Activated CD4-positive, alpha-beta T cell treated with anti-CD3 and anti-CD28 coated beads, Interleukin-2, amount 50 U/mL, for 1 hour (primary cell): ENCODE results near the gene SPECC1L.

Source experiments
- DNase-seq: peaks from one replicate; pipeline ENCODE4 v3.0.0-alpha.2; 2020

SPECC1L gene

DNA sequence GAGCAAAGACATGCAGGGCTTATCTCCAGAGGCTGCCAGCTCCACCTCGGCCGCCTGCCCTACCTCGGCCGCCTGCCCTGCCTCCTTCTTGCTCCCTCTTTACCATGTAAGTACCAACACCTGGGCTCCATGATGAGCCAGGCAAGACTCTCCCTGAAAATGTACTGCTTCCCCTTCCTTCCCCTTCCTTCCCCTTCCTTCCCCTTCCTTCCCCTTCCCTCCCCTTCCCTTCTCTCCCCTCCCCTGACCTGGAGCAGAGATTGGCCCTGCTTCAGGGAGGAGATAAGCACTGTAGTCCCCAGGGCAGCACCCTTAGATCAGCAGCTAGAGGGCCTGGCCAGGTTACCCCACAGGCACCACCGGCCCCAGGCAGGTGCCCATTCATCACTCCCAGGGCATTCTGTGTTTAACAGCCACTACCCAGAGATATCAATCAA, 131.3 kb downstream of the SPECC1L start:
- DNase-seq = no peak

- no peak for DNase-seq
Measured at GRCh38 chr22:24402460-24403192, 132.0 kb downstream of the SPECC1L start.

GRCh38 chr22:24403346-24403745, 132.7 kb downstream of the SPECC1L start:
- DNase-seq = no peak

- DNase-seq = no peak
Measured at GRCh38 chr22:24404561-24405275, 134.1 kb downstream of the SPECC1L start.

DNA sequence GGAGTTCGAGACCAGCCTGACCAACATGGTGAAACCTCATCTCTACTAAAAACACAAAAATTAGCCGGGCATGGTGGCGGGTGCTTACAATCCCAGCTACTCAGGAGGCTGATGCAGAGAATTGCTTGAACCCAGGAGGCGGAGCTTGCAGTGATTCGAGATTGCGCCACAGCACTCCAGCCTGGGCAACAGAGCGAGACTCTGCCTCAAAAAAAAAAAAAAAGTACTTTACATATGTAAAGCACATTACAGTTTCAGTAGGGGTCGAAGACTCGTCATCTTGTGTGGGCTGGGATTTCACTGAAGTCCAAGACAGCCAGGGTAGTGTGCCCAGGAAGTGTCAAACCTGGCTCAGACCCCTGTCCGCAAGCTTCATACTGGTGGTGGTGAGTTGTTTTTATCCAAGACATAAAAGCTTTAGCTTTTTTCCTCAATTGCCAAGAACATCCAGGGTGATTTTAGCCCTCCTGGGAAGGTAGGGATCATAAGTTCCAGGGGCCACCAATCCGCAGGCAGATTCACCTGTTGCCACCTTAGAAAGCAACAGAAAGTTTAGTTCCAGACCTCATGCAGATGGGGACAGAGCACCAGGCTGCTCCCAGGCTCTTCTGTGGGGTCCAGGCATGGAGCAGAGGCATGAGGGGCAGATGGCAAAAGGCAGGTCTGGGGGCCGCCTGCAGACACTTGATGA, 135.1 kb downstream of the SPECC1L start:
- no peak for DNase-seq

- DNase-seq = no peak
Measured at GRCh38 chr22:24406322-24407277, 136.0 kb downstream of the SPECC1L start.

DNA sequence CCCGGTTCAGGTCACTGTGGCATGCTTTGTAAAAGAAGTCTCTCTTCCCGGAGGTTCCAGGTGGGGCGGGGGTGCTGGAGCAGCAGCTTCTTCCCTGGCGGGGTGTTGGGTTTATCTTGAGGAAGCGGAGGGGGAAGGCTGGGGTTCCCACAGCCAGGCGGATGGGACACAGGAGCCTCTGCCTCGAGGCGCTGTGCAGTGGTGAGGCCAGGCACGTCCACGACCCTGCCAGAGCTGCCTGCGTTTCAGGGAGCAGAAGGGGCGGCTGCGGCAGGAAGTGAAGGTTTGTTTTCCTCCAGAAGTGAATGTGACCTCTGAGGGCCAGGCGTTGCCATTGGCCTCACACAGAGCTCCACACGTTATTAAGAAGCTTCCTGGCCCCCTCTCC, 136.6 kb downstream of the SPECC1L start:
- no peak for DNase-seq

DNA sequence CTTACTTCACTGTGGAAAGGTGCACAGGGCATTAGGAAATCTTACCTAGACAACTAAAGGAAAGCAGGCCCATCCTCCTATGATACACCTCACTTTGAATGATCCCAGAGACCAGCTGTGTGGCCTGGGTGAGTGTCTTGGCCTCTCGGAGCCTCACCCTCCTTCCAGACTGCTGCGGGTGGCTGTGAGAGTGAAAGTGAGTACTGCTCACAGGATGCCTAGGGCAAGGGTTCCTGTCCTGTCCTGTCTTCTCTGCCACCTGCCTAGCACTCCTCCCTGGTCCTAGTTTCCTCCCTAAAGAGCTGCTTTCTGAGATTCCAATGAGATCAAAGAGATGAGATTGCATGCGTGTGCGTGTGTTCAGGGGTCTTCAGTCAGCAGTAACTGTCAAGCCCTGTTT, 137.3 kb downstream of the SPECC1L start:
- DNase-seq = no peak

DNA sequence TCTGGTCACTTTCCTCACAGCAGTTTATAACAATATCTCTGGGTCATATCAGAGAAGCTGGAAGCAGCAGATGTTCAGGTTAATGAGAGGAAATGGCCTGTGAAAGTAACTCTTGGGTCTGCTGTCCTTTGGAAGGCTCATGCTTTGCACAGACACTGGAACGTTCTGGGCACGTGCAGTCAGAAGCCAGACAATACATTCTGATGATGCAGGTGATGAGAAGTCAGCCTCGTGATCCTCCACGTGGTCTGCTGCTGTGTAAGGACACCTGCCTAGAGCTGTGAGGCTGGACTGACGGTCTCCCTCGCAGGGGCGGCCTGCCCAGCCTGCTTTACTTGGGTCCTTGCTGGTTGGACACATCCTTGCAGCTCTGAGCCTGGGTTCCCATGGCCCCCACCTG, 138.0 kb downstream of the SPECC1L start:
- DNase-seq = no peak

GRCh38 chr22:24409707-24410106, 139.1 kb downstream of the SPECC1L start:
- no peak for DNase-seq

DNA sequence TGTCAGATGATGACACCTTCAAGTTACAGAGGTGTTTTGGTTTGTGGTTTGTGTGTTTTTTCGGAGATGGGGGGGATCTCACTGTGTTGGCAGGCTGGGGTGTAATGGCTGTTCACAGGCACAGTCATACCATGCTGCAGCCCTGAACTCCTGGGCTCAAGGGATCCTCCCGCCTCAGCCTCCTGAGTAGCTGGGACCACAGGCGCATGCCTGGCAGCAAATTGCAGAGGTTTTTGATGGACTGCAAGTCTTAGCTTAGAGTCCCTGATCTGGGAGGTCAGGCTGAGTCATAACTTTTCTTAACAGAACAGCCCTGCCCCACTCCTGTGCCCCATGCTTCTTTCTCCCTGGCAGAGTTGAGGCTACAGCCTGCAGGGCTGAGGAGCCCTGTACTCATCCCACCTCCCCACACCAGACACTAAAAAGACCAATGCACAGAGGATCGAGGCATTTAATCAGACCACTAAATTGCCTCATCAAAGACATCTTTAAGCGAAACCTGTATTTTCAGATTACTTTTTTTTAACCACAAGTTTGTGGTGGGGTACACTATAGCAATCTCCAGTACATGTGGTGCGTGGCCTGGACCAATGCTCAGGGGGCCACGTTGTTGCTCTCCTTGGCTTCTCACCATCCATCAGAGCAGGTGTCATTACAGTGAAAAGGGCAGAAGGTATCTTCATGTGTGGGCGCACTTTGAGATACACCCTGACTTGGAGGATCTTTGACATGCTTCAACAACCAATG, 139.7 kb downstream of the SPECC1L start:
- DNase-seq = no peak

DNA sequence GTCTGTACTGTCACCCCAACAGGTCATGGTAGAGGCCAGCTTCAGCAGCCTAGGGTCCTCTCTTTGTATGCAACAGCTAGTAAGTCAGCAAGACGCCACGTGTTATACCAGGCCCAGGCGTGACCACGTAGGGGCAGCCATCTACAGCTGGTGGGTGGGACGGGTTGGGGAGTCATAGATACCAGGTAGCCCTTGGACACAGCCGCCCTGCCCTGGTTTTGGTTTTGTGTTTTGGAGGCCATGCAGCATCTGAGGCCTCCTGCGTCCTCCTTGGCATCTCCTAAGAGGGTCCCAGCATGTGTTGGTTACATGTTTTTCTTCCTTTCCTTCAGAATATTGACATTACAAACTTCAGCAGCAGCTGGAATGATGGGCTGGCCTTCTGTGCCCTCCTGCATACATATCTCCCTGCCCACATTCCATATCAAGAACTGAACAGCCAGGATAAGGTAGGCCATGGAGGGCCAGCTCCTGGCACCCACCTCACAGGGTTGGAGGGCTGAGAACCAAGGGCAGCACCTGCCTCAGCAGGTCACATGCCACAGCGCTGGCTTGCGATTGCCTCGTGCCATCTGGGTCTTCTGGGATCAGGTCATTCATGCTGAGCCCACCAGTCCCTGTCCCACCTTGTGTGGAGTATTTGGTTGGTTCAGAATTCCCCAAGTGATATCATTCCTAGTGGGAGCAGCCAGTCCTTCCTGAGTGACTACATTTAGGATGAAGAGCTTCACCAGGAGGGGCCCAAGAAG, 140.8 kb downstream of the SPECC1L start:
- DNase-seq = no peak

- DNase-seq = no peak
Measured at GRCh38 chr22:24412274-24412673, 141.6 kb downstream of the SPECC1L start.

GRCh38 chr22:24413271-24413670, 142.6 kb downstream of the SPECC1L start:
- no peak for DNase-seq

- no peak for DNase-seq
Measured at GRCh38 chr22:24413736-24414385, 143.2 kb downstream of the SPECC1L start.

DNA sequence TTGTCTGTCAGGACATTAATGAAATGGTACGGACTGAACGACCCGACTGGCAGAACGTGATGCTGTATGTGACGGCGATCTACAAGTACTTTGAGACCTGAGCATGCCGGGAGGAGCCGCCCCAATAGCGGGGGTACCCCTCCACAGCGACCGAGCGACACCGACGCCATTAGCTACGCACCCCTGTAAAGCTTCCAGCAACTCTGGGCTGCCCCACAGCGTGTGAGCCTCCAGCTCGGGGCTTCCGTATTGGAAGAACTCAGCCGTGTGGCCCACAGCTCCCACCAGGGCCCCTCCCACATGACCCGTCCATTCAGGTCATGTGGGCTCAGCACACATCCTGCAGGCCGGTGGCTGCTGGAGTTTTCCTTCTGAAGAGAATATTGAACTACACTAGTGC, 143.9 kb downstream of the SPECC1L start:
- no peak for DNase-seq

- no peak for DNase-seq
Measured at GRCh38 chr22:24414984-24415945, 144.6 kb downstream of the SPECC1L start.

GRCh38 chr22:24416095-24416494, 145.5 kb downstream of the SPECC1L start:
- DNase-seq = no peak

GRCh38 chr22:24416611-24417010, 146.0 kb downstream of the SPECC1L start:
- DNase-seq = no peak
